MG63 (cell line): Measurements from ENCODE around the gene CARMIL1. TPM values are rescaled to one million over a fixed set of nuclear protein-coding genes. Genes with fewer than 3 reads are reported as not detected.

ENCODE experiments used
- DNase-seq: peaks from one replicate; pipeline ENCODE4 v3.0.0-alpha.2; 2020
- H3K27me3 ChIP-seq: fragments of 250-450 bp; sonication (Bioruptor Pico); 2 replicates; pipeline ENCODE4 v1.5.1; 2020; ENCODE audit warnings: mild to moderate bottlenecking, moderate library complexity
- H3K36me3 ChIP-seq: fragments of 250-450 bp; sonication (Bioruptor Pico); 2 replicates; pipeline ENCODE4 v1.5.1; 2020; ENCODE audit warnings: mild to moderate bottlenecking, moderate library complexity
- H3K4me3 ChIP-seq: fragments of 250-450 bp; sonication (Bioruptor Pico); 2 replicates; pipeline ENCODE4 v1.5.1; 2020; ENCODE audit warnings: mild to moderate bottlenecking, moderate library complexity
- H3K9me3 ChIP-seq: fragments of 250-450 bp; sonication (Bioruptor Pico); 2 replicates; pipeline ENCODE4 v1.5.1; 2020; ENCODE audit warnings: mild to moderate bottlenecking, moderate library complexity
- total RNA-seq: library from RNA; depleted of rRNA; stranded (reverse); fragments of >200 nt; shearing (Covaris generic); gene quantifications from 2 replicates; pipeline ENCODE4 v1.2.3, GENCODE V29; 2014; ENCODE audit warnings: low replicate concordance

Gene CARMIL1
- total RNA-seq, 1 experiment from 2014 or later: 3.4 TPM

- Histone ChIP-seq H3K27me3 (no peaks in the 10 kb centered on the region), H3K4me3 (no peak overlapping the region), H3K36me3 (no peaks in the 10 kb centered on the region), H3K9me3 (no peaks in the 10 kb centered on the region)
- DNase-seq: no peak
Measured at GRCh38 chr6:25315194-25316177, 36.3 kb downstream of the CARMIL1 start.

GRCh38 chr6:25316626-25317025 is 37.5 kb downstream of the CARMIL1 start:
- no peaks in the 10 kb centered on the region for H3K36me3 ChIP-seq
- no peaks in the 10 kb centered on the region for H3K27me3 ChIP-seq
- DNase-seq: no peak
- H3K9me3 ChIP-seq: no peaks in the 10 kb centered on the region
- H3K4me3 ChIP-seq: no peak overlapping the region

- no peak for DNase-seq
Measured at GRCh38 chr6:25318589-25318988, 39.4 kb downstream of the CARMIL1 start.

GRCh38 chr6:25320459-25320858 is 41.3 kb downstream of the CARMIL1 start:
- H3K36me3 ChIP-seq: no peaks in the 10 kb centered on the region
- no peak for DNase-seq
- H3K27me3 ChIP-seq: no peaks in the 10 kb centered on the region
- no peak overlapping the region for H3K4me3 ChIP-seq
- no peaks in the 10 kb centered on the region for H3K9me3 ChIP-seq

More at GRCh38 chr6:25318589-25318988, 39.4 kb downstream of the CARMIL1 start:
- Histone ChIP-seq H3K27me3 (no peaks in the 10 kb centered on the region), H3K9me3 (no peaks in the 10 kb centered on the region), H3K4me3 (no peak overlapping the region), H3K36me3 (no peaks in the 10 kb centered on the region)

- no peaks in the 10 kb centered on the region for H3K9me3 ChIP-seq
- no peak overlapping the region for H3K4me3 ChIP-seq
- no peak for DNase-seq
- H3K36me3 ChIP-seq: no peaks in the 10 kb centered on the region
- H3K27me3 ChIP-seq: no peaks in the 10 kb centered on the region
Measured at GRCh38 chr6:25322692-25323091, 43.5 kb downstream of the CARMIL1 start.

GRCh38 chr6:25324066-25324762 is 45.0 kb downstream of the CARMIL1 start:
- no peaks in the 10 kb centered on the region for H3K9me3 ChIP-seq
- H3K4me3 ChIP-seq: no peak overlapping the region
- no peaks in the 10 kb centered on the region for H3K27me3 ChIP-seq
- no peak for DNase-seq
- no peaks in the 10 kb centered on the region for H3K36me3 ChIP-seq

- Histone ChIP-seq H3K36me3 (no peaks in the 10 kb centered on the region), H3K27me3 (no peaks in the 10 kb centered on the region), H3K4me3 (no peak overlapping the region), H3K9me3 (no peaks in the 10 kb centered on the region)
- no peak for DNase-seq
Measured at GRCh38 chr6:25326126-25326525, 47.0 kb downstream of the CARMIL1 start.

- H3K36me3 ChIP-seq: no peaks in the 10 kb centered on the region
- H3K4me3 ChIP-seq: no peak overlapping the region
- H3K9me3 ChIP-seq: no peaks in the 10 kb centered on the region
- no peak for DNase-seq
- no peaks in the 10 kb centered on the region for H3K27me3 ChIP-seq
Measured at GRCh38 chr6:25326960-25327359, 47.8 kb downstream of the CARMIL1 start.

GRCh38 chr6:25327432-25327831 is 48.3 kb downstream of the CARMIL1 start:
- no peak overlapping the region for H3K4me3 ChIP-seq
- DNase-seq: no peak
- no peaks in the 10 kb centered on the region for H3K36me3 ChIP-seq
- H3K9me3 ChIP-seq: no peaks in the 10 kb centered on the region
- H3K27me3 ChIP-seq: no peaks in the 10 kb centered on the region

GRCh38 chr6:25329161-25329817 is 50.1 kb downstream of the CARMIL1 start:
- Histone ChIP-seq H3K27me3 (no peaks in the 10 kb centered on the region), H3K36me3 (no peaks in the 10 kb centered on the region), H3K4me3 (no peak overlapping the region), H3K9me3 (no peaks in the 10 kb centered on the region)
- no peak for DNase-seq

GRCh38 chr6:25329982-25330381 is 50.8 kb downstream of the CARMIL1 start:
- no peak overlapping the region for H3K4me3 ChIP-seq

GRCh38 chr6:25330796-25331685 is 51.9 kb downstream of the CARMIL1 start:
- Histone ChIP-seq H3K9me3 (no peaks in the 10 kb centered on the region), H3K36me3 (no peaks in the 10 kb centered on the region), H3K4me3 (no peak overlapping the region), H3K27me3 (no peaks in the 10 kb centered on the region)
- DNase-seq: peak; percentile 20

More at GRCh38 chr6:25329982-25330381, 50.8 kb downstream of the CARMIL1 start:
- DNase-seq: no peak
- Histone ChIP-seq H3K36me3 (no peaks in the 10 kb centered on the region), H3K27me3 (no peaks in the 10 kb centered on the region), H3K9me3 (no peaks in the 10 kb centered on the region)

- no peaks in the 10 kb centered on the region for H3K36me3 ChIP-seq
- no peaks in the 10 kb centered on the region for H3K9me3 ChIP-seq
- no peaks in the 10 kb centered on the region for H3K27me3 ChIP-seq
- no peak overlapping the region for H3K4me3 ChIP-seq
- no peak for DNase-seq
Measured at GRCh38 chr6:25332165-25332564, 53.0 kb downstream of the CARMIL1 start.

GRCh38 chr6:25332655-25333071 is 53.5 kb downstream of the CARMIL1 start:
- DNase-seq: no peak
- Histone ChIP-seq H3K4me3 (no peak overlapping the region), H3K36me3 (no peaks in the 10 kb centered on the region), H3K27me3 (no peaks in the 10 kb centered on the region), H3K9me3 (no peaks in the 10 kb centered on the region)

GRCh38 chr6:25333471-25333870 is 54.3 kb downstream of the CARMIL1 start:
- H3K36me3 ChIP-seq: no peaks in the 10 kb centered on the region
- no peak for DNase-seq
- H3K27me3 ChIP-seq: no peaks in the 10 kb centered on the region
- no peaks in the 10 kb centered on the region for H3K9me3 ChIP-seq
- H3K4me3 ChIP-seq: no peak overlapping the region

- no peaks in the 10 kb centered on the region for H3K36me3 ChIP-seq
- H3K4me3 ChIP-seq: no peak overlapping the region
- no peaks in the 10 kb centered on the region for H3K27me3 ChIP-seq
- DNase-seq: no peak
- no peaks in the 10 kb centered on the region for H3K9me3 ChIP-seq
Measured at GRCh38 chr6:25334793-25335192, 55.6 kb downstream of the CARMIL1 start.
